K562 (cell line): Measurements from ENCODE around the gene KRT36. TPM values are rescaled to one million over a fixed set of nuclear protein-coding genes. Genes with fewer than 3 reads are reported as not detected.

ENCODE experiments used
- CBFA2T3 ChIP-seq: fragments of 450-650 bp; IDR thresholded peaks from 2 replicates; pipeline ENCODE4 v1.6.1; 2017
- GTF2F1 ChIP-seq: IDR thresholded peaks from 2 replicates; pipeline ENCODE4 v1.6.1; 2011; ENCODE audit warnings: low read depth, low read length, improper control_type of control experiment
- HMG20B ChIP-seq: fragments of 250-450 bp; sonication (Bioruptor Pico); IDR thresholded peaks from 2 replicates; pipeline ENCODE4 v1.5.0; 2021; ENCODE audit warnings: mild to moderate bottlenecking
- NR2C2 ChIP-seq, 2 experiments: fragments of 200-800 bp in 1 of 2; sonication (Bioruptor generic) in 1 of 2; sonication (generic) in 1 of 2; formaldehyde crosslinking in 1 of 2; IDR thresholded peaks; 2 replicates each; pipeline versions ENCODE4 v1.6.1 to v1.8.0; 2016 to 2022; ENCODE audit warnings: mild to moderate bottlenecking in 1 of 2, missing compliant biosample characterization in 1 of 2, missing genetic modification characterization in 1 of 2, missing genetic modification reagents in 1 of 2
- NR4A1 ChIP-seq, 2 experiments: fragments of 250-450 bp in 1 of 2; fragments of 450-650 bp in 1 of 2; sonication (Bioruptor Pico) in 1 of 2; IDR thresholded peaks; 2 replicates each; pipeline versions ENCODE4 v1.4.0 to v1.6.1; 2016 to 2020; ENCODE audit warnings: mild to moderate bottlenecking in 2 of 2, missing compliant biosample characterization in 1 of 2, missing genetic modification characterization in 1 of 2, moderate library complexity in 1 of 2
- RFX5 ChIP-seq: IDR thresholded peaks from 2 replicates; pipeline ENCODE4 v1.6.1; 2011; ENCODE audit warnings: low read depth, mild to moderate bottlenecking, improper control_type of control experiment, low read length
- SLC30A9 ChIP-seq: fragments of 250-450 bp; sonication (Bioruptor Pico); IDR thresholded peaks from 2 replicates; pipeline ENCODE4 v1.8.0; 2022; ENCODE audit warnings: mild to moderate bottlenecking, moderate library complexity
- SOX6 ChIP-seq: fragments of 450-650 bp; IDR thresholded peaks from 2 replicates; pipeline ENCODE4 v1.6.1; 2014; ENCODE audit warnings: mild to moderate bottlenecking
- SUPT5H ChIP-seq: fragments of 450-650 bp; IDR thresholded peaks from 2 replicates; pipeline ENCODE4 v1.6.1; 2016
- YY1 ChIP-seq, 3 experiments: IDR thresholded peaks; 2 replicates each; pipeline ENCODE4 v1.6.1; 2011; ENCODE audit warnings: low read length in 2 of 3, mild to moderate bottlenecking in 2 of 3, moderate library complexity in 2 of 3, borderline replicate concordance in 1 of 3, control low read depth in 1 of 3, low read depth in 1 of 3; ENCODE audit not compliant: insufficient read depth in 3 of 3, insufficient replicate concordance in 2 of 3, control insufficient read depth in 1 of 3, insufficient read length in 1 of 3; ENCODE audit errors: extremely low read depth in 1 of 3
- ZBTB33 ChIP-seq: sonication (generic); formaldehyde crosslinking; IDR thresholded peaks from 2 replicates; pipeline ENCODE4 v1.8.1; 2023; ENCODE audit warnings: mild to moderate bottlenecking, missing genetic modification reagents
- ZNF644 ChIP-seq: fragments of 200-800 bp; sonication (Bioruptor generic); IDR thresholded peaks from 2 replicates; pipeline ENCODE4 v1.6.1; 2016; ENCODE audit warnings: low read depth, missing genetic modification characterization, missing compliant biosample characterization
- ZNF707 ChIP-seq: fragments of 250-450 bp; sonication (Bioruptor Pico); conservative IDR thresholded peaks from 2 replicates; pipeline ENCODE4 v1.8.0; 2022; ENCODE audit warnings: inconsistent platforms, mild to moderate bottlenecking, moderate library complexity
- polyA plus RNA-seq, 8 experiments: library from polyadenylated mRNA; depleted of rRNA in 4 of 8; stranded (reverse) in 5 of 8; unstranded in 3 of 8; fragments of >200 nt; fragmentation: Nextera tagmentation in 2 of 8; fragmentation: Illumina TruSeq in 1 of 8; extraction: Ambion mirVana in 2 of 8; extraction: Trizol in 1 of 8; gene quantifications; 2 replicates each; pipeline versions ENCODE4 v1.2.1 to v1.2.3, GENCODE V29; 2011 to 2014; ENCODE audit warnings: inconsistent platforms in 1 of 8, missing spikeins in 1 of 8
- total RNA-seq, 7 experiments: library from RNA; depleted of rRNA in 6 of 7; stranded (reverse); fragments of >200 nt in 6 of 7; fragmentation: Illumina TruSeq in 2 of 7; extraction: Trizol in 2 of 7; gene quantifications; 2 replicates each; pipeline versions ENCODE4 v1.2.1 to v1.2.3, GENCODE V29; 2011 to 2021; ENCODE audit warnings: low replicate concordance in 1 of 7
- TF ChIP-seq, protein P1 (sequence below), 2 experiments: fragments of 450-650 bp; conservative IDR thresholded peaks; 2 replicates each; pipeline ENCODE4 v1.6.1; 2017; ENCODE audit warnings: mild to moderate bottlenecking in 2 of 2, moderate library complexity in 2 of 2

Gene KRT36
- total and polyA plus RNA-seq, 9 of the 15 experiments (the other 6 are each of a cell fraction or from before 2014, with no cell fraction given) = 0.04 TPM; not detected in 8

DNA sequence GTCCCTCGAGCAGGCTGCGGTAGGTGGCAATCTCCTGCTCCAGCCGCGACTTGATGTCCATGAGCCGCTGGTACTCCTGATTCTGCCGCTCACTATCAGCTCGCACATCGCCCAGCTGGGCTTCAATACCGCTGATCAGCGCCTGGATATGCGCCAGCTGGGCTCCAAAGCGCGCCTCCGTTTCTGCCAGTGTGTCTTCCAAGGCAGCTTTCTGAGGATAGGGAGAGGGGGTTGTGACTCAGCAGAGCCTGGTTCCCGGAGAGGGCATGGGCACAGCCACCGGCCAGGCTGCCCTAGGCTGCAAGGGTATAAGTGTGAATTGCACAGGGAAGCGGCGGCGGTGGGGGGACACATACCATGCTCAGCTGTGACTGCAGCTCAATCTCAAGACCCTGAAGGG lies 34.1 kb upstream of the KRT36 start (continued):
- TF ChIP-seq NR2C2 (CRISPR knock-in tag; IDR thresholded peaks at IDR 0.05) (no peak), NR2C2 (tag; IDR thresholded peaks at IDR 0.05) (no peak), ZBTB33 (CRISPR knock-in tag) (peak; percentile 60; the same call in 1 of the 2 replicates), CBFA2T3 (peak; percentile 21; the same call in 1 of the 2 replicates), GTF2F1 (no peak), NR4A1 (CRISPR knock-in tag; IDR thresholded peaks at IDR 0.05) (no peak), NR4A1 (tag; IDR thresholded peaks at IDR 0.05) (no peak), SOX6 (no peak), YY1 (IDR thresholded peaks at IDR 0.05; ENCODE audit: borderline replicate concordance in 1 of 3, control insufficient read depth in 1 of 3, extremely low read depth in 1 of 3, insufficient read depth in 3 of 3, insufficient read length in 1 of 3, insufficient replicate concordance in 2 of 3, low read depth in 1 of 3, low read length in 2 of 3) (no peak), ZNF707 (CRISPR knock-in tag) (no peak), RFX5 (no peak), SLC30A9 (CRISPR knock-in tag) (no peak), ZNF644 (tag) (no peak), SUPT5H (no peak), HMG20B (CRISPR knock-in tag) (no peak)
- TF ChIP-seq, protein P1, sequence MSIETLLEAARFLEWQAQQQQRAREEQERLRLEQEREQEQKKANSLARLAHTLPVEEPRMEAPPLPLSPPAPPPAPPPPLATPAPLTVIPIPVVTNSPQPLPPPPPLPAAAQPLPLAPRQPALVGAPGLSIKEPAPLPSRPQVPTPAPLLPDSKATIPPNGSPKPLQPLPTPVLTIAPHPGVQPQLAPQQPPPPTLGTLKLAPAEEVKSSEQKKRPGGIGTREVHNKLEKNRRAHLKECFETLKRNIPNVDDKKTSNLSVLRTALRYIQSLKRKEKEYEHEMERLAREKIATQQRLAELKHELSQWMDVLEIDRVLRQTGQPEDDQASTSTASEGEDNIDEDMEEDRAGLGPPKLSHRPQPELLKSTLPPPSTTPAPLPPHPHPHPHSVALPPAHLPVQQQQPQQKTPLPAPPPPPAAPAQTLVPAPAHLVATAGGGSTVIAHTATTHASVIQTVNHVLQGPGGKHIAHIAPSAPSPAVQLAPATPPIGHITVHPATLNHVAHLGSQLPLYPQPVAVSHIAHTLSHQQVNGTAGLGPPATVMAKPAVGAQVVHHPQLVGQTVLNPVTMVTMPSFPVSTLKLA (conservative IDR thresholded peaks at IDR 0.05) = no peak
- TF ChIP-seq, all 486 proteins: peak for 5
